ENCODE data around the gene GABPB1.

GABPB1 gene

DNA sequence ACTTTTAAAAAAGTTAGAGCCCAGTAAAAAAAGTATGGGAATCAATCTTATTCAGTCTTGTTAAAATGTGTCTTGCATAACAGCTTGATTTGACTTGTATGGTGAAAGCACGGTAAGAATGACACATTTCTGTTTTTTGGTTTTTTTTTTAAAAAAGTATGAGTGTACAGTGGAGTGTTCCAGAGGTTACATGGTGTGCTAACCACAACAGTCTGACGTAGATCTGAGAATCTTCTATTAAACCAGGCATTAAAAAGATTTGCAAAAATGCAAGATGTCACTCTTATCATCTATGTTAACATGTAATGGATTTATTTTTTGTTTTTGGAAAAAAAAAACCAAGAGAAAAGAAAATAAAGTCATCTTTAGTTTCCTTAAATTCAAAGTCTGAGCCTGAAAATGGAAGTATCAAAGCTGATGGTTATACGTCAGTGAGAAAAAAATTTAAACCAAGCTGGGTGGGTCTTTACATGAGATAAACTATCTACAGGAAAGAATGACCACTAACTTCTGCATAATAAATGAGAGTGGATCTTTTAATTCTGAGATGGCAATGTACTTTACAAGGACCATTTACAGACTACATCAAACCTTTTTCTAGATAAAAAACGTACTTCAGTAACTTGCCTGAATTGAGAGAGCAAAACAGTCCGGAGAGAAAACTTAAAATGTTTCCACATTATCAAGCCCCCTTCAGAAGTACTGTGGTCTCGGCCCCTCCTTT is 1.6 kb downstream of the GABPB1 start:
- Histone ChIP-seq H3K4me2 (ENCODE audit: low read depth, low read length) (peak overlapping the region; percentile 85), H3K27ac (ENCODE audit: low read length) (peak overlapping the region; percentile 95), H3F3A (ENCODE audit: insufficient read depth, low read length) (peaks cover 15% of the 10 kb centered on the region), H3K9me2 (replicated peaks; ENCODE audit: insufficient read depth, low read length) (no peaks in the 10 kb centered on the region), H4K20me1 (ENCODE audit: insufficient read depth, low read length) (no peaks in the 10 kb centered on the region), H3K9me3 (replicated peaks; ENCODE audit: insufficient read depth, low read length) (no peaks in the 10 kb centered on the region), H3K79me2 (ENCODE audit: low read length) (peaks cover 93% of the 10 kb centered on the region), H3K27me3 (replicated peaks; ENCODE audit: insufficient read depth, low read length) (no peaks in the 10 kb centered on the region), H3K4me3 (ENCODE audit: low read length) (peak overlapping the region; percentile 96), H2AFZ (ENCODE audit: low read length) (0 out of 2 replicates have a peak overlapping the region, but pooled peaks have one; percentile 91), H3K9ac (ENCODE audit: low read length) (peak overlapping the region; percentile 99), H3K36me3 (replicated peaks; ENCODE audit: insufficient read depth, low read length) (no peaks in the 10 kb centered on the region), H3K4me1 (ENCODE audit: low read length) (peaks cover 11% of the 10 kb centered on the region)
- DNase-seq, result peak; percentile 31
- no peak for TF ChIP-seq EZH2phosphoT487 (IDR thresholded peaks at IDR 0.05; ENCODE audit: low read length)
- TF ChIP-seq EZH2 (optimal IDR thresholded peaks at IDR 0.05; ENCODE audit: low read depth, low read length), result no peak
- TF ChIP-seq CTCF (IDR thresholded peaks at IDR 0.05; ENCODE audit: low read length), result no peak

DNA sequence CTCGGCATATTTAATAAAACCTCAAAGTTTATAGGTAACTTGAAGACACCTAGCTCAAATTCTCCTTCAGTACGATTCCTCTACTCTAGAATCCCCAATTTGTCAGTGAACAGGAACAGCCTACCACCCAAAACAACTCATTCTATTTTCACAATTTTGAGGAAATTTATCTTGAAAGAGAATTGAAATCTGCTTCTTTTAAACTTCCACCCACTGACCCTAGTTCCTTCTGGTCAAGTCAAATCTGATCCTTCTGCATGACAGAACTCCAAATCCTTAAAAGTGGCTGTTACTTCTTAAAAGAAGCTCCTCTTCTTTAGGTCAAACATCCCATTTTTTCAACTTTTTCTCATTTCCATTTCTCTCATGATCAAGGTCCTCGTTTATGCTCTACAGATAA is 4.4 kb downstream of the GABPB1 start:
- Histone ChIP-seq H2AFZ (ENCODE audit: low read length) (no peak overlapping the region), H3K9me3 (replicated peaks; ENCODE audit: insufficient read depth, low read length) (no peaks in the 10 kb centered on the region), H3K9ac (ENCODE audit: low read length) (no peak overlapping the region), H3K36me3 (replicated peaks; ENCODE audit: insufficient read depth, low read length) (no peaks in the 10 kb centered on the region; the same call in 1 of the 2 replicates), H3K4me2 (ENCODE audit: low read depth, low read length) (no peak overlapping the region), H3K79me2 (ENCODE audit: low read length) (peaks cover 97% of the 10 kb centered on the region), H3K9me2 (replicated peaks; ENCODE audit: insufficient read depth, low read length) (no peaks in the 10 kb centered on the region), H4K20me1 (ENCODE audit: insufficient read depth, low read length) (no peaks in the 10 kb centered on the region), H3K27me3 (replicated peaks; ENCODE audit: insufficient read depth, low read length) (no peaks in the 10 kb centered on the region), H3K4me3 (ENCODE audit: low read length) (no peak overlapping the region), H3F3A (ENCODE audit: insufficient read depth, low read length) (peaks cover 15% of the 10 kb centered on the region), H3K27ac (ENCODE audit: low read length) (no peak overlapping the region), H3K4me1 (ENCODE audit: low read length) (peaks cover 11% of the 10 kb centered on the region)
- no peak for TF ChIP-seq CTCF (IDR thresholded peaks at IDR 0.05; ENCODE audit: low read length)
- no peak for DNase-seq

- Histone ChIP-seq H2AFZ (ENCODE audit: low read length) (no peak overlapping the region), H3K4me3 (ENCODE audit: low read length) (no peak overlapping the region), H3K79me2 (ENCODE audit: low read length) (peaks cover 85% of the 10 kb centered on the region), H3K27me3 (replicated peaks; ENCODE audit: insufficient read depth, low read length) (no peaks in the 10 kb centered on the region), H3K9me3 (replicated peaks; ENCODE audit: insufficient read depth, low read length) (no peaks in the 10 kb centered on the region), H3K9ac (ENCODE audit: low read length) (no peak overlapping the region), H3K4me1 (ENCODE audit: low read length) (no peaks in the 10 kb centered on the region), H4K20me1 (ENCODE audit: insufficient read depth, low read length) (no peaks in the 10 kb centered on the region), H3K4me2 (ENCODE audit: low read depth, low read length) (no peak overlapping the region), H3K27ac (ENCODE audit: low read length) (no peak overlapping the region), H3K9me2 (replicated peaks; ENCODE audit: insufficient read depth, low read length) (no peaks in the 10 kb centered on the region), H3K36me3 (replicated peaks; ENCODE audit: insufficient read depth, low read length) (no peaks in the 10 kb centered on the region; the same call in 1 of the 2 replicates), H3F3A (ENCODE audit: insufficient read depth, low read length) (no peaks in the 10 kb centered on the region)
- TF ChIP-seq EZH2phosphoT487 (IDR thresholded peaks at IDR 0.05; ENCODE audit: low read length) (no peak), CTCF (IDR thresholded peaks at IDR 0.05; ENCODE audit: low read length) (no peak), EZH2 (optimal IDR thresholded peaks at IDR 0.05; ENCODE audit: low read depth, low read length) (no peak)
- DNase-seq, result no peak
These were observed 9.7 kb downstream of the GABPB1 start for GRCh38 chr15:50345298-50345697.
